Measurements from ENCODE around the gene HLA-DRB5. TPM values are rescaled to one million over a fixed set of nuclear protein-coding genes. Genes with fewer than 3 reads are reported as not detected.

HLA-DRB5 gene
- not detected for total RNA-seq

DNA sequence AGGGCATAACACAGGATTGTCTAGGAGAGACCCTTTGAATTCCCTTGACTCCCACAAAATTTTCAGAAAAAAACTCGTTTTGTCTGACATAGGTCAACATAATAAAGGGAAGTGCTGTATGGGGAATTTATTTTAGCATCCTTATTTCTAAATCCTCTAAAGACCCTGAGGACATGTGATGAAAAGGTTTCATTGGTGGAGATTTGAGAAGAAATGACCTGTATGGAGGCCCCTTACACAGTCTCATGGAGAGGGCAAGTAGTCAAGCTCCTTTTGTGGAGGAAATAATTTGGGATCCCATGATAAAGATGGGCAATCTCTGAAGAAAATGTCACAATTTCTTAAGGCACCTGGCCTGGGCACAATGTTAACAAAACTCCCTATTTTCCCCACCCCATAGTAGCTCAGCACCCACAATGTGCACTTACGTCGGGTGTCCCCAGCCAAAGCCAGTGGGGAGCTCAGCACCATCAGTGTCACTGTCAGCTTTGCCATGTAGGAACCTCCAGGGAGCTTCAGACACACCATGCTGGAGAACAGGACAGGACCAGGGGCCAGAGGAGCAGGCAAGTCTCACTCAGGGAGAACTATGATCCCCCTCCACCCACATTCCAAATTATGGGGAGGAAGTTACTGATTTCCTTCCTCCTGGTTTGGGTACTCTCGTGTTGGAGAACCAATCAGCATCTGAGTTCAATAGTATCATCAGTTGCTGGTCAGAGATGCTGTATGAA, at the start of gene HLA-DRB5:
Gene HLA-DRB5 (minus strand): TSS at position 591 of the 734 bp plus-strand sequence. CDS start 63 bp downstream, at position 528.

Small RNAs within 50 kb of the gene (small RNA-seq; reads per million reads assigned to genes)
- not detected for gene RNU1-61P (ENCODE audit: low replicate concordance)

Other genes with a start within 250 kb of the HLA-DRB5 start
- not detected for gene TSBP1, start 158.4 kb downstream of the HLA-DRB5 start, total RNA-seq
- gene BTNL2, start 123.1 kb downstream of the HLA-DRB5 start, total RNA-seq = not detected
- gene HLA-DRA, start 90.4 kb downstream of the HLA-DRB5 start, total RNA-seq = 2.2 TPM
- gene HLA-DRB1, start 59.6 kb upstream of the HLA-DRB5 start, total RNA-seq = 1.6 TPM
- gene HLA-DQA1, start 107.1 kb upstream of the HLA-DRB5 start, total RNA-seq = not detected
- 0.63 TPM for gene HLA-DQB1, start 136.4 kb upstream of the HLA-DRB5 start, total RNA-seq
- not detected for gene HLA-DQA2, start 211.1 kb upstream of the HLA-DRB5 start, total RNA-seq
- not detected for gene HLA-DQB2, start 233.2 kb upstream of the HLA-DRB5 start, total RNA-seq